NCI-H2227 (cell line): ENCODE results near the gene TREML2.

Experiments
- DNase-seq: peaks from one replicate; lab custom pipeline; 2025; ENCODE audit not compliant: unreplicated experiment; lab: John Stamatoyannopoulos, UW

The TREML2 gene

DNA sequence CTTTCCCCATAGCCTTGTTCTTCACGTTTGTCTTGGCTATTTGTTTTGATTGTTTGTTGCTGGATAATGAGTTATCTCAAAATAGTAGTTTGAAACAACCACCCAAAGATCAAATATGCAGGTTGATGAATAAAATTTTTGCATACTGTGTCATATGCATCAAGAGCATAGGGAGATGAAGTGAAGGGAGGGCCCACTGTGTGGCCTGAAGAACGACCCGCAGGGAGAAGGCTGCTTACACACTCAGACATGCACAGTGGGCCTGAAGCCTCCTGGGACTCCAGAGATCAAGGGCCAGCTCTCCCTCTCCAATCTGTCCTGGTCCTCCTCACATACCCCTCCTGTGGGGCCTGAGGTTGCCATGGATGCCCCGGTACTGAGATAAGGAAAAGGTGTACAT lies 21.8 kb downstream of the TREML2 start:
- no peak for DNase-seq

DNA sequence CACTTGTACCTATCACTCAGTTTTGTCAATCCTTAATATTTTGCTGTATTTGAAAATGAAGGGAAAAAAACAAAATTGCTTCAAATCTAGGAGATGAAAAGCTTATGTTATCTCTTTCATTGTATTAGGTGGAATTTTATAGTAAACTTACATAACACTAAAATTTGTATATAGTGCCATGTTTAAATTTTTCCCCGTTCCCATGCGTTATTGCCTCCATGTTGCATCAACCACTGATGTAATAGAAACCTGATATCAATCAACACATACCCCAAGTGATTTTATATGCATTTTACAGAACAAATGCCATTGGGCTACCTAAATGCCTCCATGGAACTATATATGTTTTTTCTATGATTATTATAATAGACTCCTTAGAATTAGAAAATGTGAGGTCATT lies 23.3 kb downstream of the TREML2 start:
- no peak for DNase-seq

DNA sequence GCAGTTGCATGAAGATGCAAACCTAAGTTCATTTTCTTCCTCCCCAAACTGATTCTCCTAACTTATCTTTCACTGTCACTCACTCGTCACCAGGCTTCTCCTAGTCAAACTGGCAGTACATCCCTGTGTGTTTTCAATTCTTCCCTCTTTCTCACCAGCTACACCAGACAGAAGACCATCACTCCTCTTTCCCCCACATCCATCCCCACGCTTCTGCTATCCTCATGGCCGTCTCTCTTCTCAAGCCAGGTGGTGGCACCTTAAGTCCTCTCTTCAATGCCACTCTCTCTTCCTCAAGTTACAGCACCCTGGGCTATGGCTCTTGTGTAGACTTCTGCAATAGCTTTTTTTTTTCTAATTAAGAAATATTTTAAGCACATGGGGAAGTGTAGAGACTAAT lies 23.7 kb downstream of the TREML2 start:
- DNase-seq: no peak

DNA sequence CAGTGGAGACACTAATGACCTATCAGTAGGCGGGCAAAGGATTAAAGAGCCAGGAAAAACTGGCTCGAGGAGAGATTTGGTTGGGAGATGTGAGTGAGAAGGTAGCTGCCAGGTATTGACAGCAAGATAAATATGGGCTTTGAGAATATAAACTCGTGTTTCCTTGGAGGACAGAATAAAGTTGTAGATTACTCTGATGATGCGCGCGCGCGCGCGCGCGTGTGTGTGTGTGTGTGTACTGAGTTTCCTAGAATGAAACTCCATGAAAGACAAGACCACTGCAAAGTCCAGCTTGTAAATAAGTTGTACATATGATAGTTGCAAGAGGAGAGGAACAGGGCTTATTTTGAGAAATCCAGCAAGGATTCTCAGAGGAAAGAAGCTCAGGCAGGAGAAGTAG lies 24.8 kb downstream of the TREML2 start:
- no peak for DNase-seq

DNA sequence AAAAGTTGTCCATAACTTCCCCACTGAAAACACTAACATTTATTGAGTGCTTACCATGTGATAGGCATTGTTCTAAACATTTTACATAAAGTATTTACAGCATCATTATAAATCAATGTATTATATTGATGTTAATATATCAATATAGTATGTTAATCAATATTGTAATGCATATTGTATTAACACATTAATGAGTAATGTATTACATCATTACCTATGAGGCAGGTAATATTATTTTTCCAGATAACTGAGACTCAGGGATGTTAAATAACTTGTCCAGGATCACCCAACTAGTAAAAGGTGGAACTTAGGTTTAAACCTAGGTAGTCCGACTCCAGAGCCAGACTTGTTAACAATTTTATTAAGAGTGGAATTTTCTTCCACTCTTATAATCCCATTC lies 25.9 kb downstream of the TREML2 start:
- DNase-seq: no peak

DNA sequence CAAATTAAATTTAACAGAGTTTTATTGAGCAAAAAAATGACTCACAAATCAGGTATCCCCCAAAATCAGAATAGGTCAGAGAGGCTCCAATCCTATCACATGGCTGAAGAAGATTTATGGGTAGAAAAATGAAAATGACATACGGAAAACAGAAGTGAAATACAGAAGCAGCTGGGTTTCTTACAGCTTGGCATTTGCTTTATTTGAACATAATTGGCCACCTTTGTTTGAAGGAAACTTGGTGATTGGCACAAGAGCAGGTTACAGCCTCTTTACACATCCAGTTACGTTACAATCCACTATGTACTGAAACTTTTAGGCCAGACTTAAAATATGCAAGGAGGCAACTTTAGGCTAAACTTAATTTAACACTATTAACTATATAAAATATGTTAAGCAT lies 26.3 kb downstream of the TREML2 start:
- DNase-seq: no peak

DNA sequence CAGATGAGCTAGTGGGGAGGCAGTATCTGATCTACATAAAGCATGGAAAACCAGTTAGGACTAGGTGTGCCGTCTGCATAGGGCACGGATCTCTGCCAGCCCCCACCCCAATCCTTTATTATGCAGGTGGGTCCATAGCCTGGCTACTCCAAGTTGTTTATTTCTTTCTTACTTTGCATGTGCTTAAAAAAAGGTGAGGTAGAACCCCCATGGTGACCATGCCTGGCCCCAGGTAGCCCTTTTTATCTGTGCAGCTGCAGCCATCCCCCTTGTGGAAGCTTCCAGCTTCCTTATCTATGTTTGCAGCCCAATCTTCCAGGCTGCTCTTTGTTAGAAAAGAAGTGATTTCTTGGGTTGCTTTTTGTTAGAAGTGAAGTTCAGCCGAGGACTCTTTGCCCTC lies 29.0 kb downstream of the TREML2 start:
- DNase-seq: no peak

DNA sequence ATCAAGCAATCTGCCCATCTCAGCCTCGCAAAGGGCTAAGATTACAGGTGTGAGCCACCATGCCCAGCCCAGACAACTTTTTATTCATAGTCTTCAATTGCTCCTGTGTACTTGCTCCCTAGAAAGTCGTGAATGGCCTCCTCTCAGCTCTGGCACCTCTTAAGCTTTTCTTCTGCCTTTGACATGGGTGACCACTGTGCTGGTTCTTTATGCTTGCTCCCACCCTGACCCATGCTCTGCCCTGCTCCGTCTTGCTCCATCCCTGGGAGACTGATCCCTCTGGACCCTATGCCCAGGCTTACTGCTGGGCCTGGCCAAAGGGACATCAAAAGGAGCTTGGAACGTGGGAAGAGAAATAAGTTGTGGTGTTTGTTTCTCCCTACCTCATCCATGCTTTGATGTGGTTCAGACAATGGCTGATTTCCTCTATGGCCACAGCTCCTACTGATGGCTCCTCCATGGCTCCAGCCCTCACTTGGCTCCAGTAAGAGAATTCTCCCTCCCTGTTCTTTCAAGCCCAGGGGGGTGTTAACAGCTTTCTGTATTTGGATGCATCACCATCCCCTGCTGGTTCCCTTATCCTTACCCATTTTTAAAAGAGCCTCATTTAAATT lies 30.3 kb downstream of the TREML2 start:
- no peak for DNase-seq

DNA sequence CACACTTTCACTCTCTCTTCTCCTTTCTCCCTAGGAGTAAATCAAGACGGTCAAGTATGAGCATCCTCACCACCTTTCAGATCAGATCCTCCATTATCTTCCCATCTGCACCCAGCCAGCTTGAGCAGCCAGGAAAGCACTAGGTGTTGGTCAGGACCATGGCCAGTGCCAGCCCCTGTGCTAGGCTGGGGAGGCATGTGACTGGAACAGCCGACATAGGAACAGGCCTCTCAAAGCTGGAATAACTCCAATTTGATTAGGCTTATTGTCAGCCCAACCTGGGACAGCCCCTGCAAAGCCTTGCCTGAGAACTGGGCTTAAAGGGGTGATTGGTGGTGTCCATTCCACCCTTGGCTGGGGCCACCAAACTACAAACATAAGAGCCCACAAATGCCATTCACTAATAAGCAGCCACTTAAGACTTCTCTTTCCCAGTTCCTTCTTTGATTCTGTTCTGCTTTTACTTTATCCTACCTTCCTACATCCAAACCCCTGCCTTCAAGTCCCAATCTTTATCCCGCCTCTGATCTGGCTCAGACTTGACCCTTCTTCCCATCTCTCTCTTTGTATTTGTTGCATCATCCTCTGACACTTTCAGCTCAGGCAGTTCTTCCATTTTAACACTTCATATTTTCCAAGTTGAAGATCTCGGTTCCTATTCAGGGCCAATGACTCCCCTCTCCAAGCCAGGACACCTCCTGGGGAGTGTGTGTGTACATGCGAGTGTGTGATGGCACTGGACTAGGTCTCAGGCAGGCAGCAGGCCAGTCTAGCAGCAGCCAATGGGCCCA lies 33.6 kb downstream of the TREML2 start:
- no peak for DNase-seq

DNA sequence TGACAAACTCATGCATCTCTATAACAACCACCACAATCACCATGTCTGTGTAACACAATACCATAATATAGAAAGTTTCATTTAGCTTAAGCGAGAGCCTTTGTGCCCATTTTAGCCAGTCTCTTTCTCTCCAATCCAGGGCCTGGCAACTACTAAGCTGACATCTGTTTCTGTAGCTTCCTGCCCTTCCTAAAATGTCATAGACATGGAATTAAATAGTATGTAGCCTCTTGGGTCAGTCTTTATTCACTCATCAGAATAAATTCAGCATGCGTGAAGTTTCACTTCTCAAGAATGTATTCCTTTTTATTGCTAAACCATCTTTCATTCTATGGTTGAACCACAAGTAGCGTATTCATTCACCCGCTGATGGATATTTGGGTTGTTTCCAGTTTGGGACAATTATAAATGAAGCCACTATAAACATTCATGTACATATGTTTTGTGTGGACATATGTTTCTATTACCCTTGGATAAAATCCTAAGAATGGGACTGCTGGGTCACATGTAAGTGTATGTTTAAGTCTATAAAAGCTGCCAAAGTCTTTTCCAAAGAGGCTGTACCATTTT lies 36.3 kb downstream of the TREML2 start:
- DNase-seq: no peak

DNA sequence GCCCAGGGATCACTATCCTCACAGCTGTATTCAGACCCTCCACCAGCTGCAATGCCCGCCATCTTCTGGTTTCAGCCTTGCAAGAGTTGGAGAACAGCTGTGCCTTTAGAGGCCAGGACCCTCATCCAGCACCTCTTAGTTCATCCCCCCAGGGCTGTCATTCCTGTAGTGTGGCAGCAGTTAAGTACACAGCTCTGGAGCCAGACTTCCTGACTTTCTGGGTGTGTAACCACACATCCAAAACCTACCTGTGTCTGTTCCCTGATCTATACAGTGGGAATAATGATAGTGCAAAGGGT lies 37.6 kb downstream of the TREML2 start:
- no peak for DNase-seq

DNA sequence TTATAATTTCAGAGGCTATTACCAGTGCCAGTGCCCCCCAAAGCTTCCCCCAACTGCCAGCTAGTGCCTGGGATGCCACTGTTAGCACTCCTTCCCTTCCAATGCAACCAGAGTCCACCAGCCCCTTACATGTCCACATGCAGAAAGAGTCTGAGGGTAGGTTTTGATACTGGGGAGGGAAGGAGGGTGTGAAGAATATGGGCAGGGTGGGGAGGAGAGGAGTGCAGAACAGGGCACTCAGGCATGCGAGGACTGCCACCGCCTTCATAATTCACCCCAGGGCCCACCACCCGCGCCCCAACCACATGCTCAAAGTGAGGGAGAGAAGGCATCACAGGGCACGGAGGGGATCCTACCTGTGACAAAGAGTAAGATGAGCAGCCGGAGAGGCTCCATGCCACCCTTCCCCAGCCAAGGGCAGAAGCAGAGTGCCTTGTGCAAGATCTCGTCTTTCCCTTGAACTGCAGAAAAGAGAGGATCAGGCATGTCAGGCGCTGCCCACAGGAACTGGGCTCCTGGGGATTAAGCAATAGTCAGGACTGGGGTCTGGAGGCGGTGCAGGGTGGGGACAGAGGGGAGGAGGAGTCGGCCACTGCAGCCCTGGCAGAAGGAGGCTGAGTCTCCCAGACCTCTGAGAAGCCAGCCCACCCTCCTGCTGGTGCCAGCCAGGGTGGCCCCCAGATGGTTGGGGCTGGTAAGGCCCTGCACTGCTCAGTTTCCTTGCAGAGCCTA lies 38.1 kb downstream of the TREML2 start, which contains the start of gene TREM2:
Gene TREM2, minus strand, starts transcription at position 430 of the 732 bp plus-strand sequence. Its CDS starts 34 bp downstream, at position 396.
- no peak for DNase-seq

DNA sequence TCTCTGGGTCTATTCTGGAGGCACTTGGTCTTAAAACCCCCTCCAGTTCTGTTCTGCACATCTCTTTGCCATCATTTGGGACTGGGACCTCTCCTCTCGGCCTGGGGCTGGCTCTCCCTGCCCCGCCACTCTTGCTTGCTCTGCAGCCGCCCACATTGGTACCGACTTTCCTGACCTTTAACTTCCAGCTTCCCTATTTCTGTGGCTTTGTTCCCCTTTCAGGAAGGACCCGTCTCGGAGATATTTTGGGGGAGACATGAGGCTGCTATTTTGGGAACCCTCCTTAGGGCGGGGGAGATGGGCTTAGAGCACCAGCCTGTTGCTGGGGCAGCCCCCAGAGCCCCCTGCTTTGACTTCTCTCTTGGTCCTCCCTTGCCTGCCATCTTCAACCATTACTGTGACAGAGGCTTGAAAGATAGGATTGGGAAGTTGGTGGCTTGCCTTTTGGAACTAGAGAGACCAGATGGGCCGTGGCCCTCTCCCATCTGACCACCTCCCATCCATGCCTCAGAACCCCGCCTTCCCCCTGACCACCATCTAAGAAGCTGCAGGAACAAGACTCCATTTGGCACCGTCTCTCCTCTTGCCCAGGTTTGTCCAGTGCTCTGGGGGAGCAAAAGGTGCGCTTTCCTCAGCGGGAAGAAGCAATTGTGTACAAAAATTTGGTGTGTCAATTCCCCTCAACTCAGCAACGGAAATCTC lies 38.9 kb downstream of the TREML2 start:
- no peak for DNase-seq

DNA sequence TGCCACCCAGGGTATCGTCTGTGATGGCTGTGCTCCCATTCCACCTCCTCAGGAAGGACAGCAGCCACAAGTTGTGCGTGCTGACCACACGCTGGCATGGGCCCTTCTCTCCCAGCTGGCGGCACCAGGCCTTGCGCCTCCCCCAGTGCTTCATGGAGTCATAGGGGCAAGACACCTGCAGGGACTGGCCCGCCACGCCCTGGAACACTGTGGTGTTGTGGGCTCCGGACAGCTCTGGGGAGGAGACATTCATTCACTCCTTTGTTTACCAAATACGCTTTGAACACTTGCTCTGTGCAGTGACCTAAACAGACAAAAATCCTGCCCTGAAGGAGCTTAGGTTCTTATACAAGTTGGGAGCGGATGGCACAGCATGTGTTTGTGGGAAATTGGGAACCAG lies 39.6 kb downstream of the TREML2 start:
- DNase-seq: no peak

DNA sequence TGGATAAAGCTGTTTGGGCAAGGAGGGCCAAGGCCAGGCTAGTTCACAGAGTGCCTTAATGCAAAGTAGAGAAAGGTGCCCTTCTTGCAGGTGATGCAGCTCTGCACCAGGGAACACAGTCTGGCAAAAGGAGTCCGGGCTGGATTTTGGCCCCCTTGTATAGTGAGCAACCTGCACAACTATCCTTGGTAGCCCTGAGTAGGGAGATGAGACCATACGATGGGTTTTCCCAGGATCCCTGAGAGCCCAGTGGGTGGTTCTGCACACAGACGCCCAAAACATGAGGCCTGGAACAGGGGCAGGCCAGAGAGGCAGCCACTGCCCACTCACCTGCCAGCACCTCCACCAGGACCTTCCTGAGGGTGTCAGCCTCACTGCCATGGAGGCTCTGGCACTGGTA lies 40.0 kb downstream of the TREML2 start:
- DNase-seq: no peak

DNA sequence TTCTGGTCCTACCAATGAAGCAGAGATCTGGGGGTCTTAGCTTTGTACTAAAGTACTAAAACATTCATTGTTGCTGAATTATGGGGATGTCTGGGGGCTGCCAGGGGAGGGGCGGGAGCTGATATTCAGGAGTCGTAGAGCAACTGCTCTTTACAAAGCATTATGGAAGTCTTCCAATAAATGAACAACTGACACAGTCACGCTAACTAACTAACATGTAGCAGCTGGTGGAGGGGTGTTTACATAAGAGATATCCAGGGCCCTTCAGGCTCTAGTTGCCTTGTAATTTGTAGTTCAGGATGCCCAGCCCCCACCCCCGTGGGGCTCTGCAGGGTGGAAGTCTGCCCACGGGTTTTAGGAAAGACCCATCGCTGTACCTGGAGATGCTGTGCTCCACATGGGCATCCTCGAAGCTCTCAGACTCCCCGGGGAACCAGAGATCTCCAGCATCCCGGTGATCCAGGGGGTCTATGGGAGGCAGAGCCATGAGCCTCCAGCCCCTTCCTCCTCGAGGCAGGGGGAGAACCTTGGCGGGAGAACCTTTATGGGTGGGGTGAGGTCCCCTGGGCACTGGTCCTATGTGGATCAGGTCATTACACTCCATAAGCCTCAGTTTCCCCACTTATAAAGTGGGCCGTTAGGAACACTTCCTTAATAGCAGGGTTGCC lies 41.4 kb downstream of the TREML2 start:
- DNase-seq: no peak

DNA sequence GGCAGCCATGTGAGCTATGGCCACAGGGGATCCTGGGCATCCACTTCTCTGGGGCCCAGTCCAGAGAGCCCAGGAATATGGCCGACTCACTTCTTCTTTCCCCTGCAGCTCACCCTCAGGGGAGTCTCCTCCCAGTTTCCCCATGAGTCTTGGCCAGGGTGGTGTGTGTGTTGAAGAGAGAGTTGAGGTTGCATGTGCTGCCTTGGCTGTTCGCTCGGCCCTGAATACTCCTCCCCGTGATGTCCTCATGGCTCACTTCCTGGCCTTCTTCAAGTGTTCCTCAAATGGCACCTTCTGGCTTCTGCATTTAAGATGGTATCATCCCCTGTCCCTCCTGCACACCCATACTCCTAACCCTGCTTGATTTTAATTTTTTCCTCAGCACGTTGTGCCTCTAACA lies 43.6 kb downstream of the TREML2 start:
- DNase-seq: no peak

DNA sequence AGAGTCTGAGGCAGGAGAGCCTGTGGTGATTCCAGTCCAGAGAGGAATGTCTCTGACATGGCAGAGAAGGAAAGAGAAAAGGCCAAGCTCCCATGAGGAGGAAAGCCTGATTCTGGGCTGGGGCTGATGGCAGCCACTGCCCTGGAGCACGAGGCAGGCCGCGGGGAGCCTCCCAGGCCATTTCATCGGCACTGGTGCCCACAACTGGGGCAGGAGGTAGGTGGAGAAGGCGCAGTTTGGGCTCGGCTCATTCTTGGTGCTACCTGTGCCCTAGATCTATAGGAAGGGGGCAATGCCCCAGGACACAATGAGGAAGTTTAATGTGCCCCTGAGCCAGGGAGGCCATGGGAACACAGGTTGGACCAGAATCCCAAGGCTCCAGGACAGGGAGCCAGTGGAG lies 44.2 kb downstream of the TREML2 start:
- no peak for DNase-seq

DNA sequence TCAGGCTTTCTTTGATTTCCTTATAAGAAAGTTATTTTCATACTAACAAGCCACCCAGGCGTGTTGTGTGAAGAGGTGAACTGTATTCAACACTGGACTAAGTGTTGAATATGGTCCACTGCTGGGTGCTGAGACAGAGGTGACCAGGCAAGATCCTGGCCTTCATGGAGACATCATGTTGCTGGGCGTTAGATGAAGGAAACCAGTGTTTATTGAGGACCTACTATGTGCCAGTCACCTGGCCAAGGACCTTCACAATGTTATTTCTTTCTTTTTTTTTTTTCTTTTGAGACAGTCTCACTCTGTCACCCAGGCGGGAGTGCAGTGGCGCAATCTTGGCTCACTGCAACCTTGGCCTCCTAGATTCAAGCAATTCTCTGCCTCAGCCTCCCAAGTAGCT lies 44.9 kb downstream of the TREML2 start:
- no peak for DNase-seq

DNA sequence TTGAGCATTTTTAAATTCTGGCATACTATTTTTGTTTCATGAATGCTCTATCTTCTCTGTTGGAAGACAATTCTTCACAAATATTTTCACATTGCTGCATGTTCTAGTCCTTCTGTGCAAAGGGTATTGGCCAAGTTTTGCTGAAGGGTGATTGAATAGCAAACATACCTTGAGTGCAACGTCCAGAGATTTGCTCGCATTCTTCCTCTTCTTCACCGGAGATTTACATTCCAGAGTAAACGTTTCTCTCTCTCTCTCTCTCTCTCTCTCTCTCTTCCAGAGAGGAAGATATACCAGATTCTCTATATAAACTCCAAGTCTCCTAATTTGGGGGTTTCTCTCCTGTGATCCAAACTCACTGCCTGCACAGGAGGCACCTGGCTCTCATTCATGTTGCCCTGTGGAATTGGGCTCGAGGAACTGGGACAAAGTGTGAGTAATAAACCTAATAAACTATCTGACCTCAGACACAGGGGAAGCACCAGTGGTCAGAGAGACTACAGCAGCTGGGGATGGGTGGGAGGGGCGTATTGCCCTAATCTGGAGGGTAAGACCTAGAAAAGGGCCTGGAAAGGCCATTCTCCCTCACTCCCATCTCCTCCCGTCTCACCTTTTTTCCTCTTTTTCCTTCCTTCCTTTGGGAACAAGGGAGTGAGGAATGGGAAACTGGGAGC lies 45.7 kb downstream of the TREML2 start:
- DNase-seq: no peak
